SH-SY5Y (cell line): ENCODE results near the gene SDSL.

Experiments used
- GATA2 ChIP-seq: IDR thresholded peaks from 2 replicates; pipeline ENCODE4 v1.6.1; 2011; ENCODE audit warnings: mild to moderate bottlenecking, low read depth, low read length
- GATA3 ChIP-seq: IDR thresholded peaks from 2 replicates; pipeline ENCODE4 v1.6.1; 2011; ENCODE audit warnings: low read depth, mild to moderate bottlenecking, low read length, moderate library complexity

- TF ChIP-seq GATA3 (no peak), GATA2 (no peak)
Measured at GRCh38 chr12:113462117-113462774, 40.1 kb downstream of the SDSL start.
